Loucy (cell line): ENCODE data around the gene PLD2.

Experiments
- EZH2phosphoT487 ChIP-seq: fragments of 200-600 bp; IDR thresholded peaks from 2 replicates; pipeline ENCODE4 v1.6.1; 2018; ENCODE audit warnings: antibody characterized with exemption, mild to moderate bottlenecking, moderate library complexity, borderline replicate concordance
- TF ChIP-seq, protein P1 (sequence below): fragments of 200-600 bp; sonication (generic); conservative IDR thresholded peaks from 2 replicates; pipeline ENCODE4 v1.5.1; 2014; ENCODE audit warnings: mild to moderate bottlenecking, antibody characterized with exemption, low read length

DNA sequence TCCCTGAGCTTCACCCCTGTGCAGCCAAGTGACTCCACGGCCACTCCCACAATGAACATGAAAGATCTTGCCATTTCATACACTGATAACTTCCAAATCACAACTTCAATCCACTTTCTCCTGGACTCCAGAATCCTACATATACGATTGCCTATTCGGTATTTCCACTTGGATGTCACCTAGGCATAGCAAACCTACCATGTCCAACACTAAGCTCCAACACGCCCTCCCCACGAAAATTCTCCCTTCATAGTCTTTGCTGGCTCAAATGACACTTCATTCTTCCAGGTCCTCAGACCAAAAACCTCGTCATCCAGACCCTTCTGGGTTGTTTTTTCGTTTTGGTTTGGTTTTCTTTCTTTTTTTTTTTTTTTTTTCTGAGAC is 16.3 kb upstream of the PLD2 start:
- TF ChIP-seq, protein P1, sequence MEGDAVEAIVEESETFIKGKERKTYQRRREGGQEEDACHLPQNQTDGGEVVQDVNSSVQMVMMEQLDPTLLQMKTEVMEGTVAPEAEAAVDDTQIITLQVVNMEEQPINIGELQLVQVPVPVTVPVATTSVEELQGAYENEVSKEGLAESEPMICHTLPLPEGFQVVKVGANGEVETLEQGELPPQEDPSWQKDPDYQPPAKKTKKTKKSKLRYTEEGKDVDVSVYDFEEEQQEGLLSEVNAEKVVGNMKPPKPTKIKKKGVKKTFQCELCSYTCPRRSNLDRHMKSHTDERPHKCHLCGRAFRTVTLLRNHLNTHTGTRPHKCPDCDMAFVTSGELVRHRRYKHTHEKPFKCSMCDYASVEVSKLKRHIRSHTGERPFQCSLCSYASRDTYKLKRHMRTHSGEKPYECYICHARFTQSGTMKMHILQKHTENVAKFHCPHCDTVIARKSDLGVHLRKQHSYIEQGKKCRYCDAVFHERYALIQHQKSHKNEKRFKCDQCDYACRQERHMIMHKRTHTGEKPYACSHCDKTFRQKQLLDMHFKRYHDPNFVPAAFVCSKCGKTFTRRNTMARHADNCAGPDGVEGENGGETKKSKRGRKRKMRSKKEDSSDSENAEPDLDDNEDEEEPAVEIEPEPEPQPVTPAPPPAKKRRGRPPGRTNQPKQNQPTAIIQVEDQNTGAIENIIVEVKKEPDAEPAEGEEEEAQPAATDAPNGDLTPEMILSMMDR, result no peak
- TF ChIP-seq EZH2phosphoT487, result no peak
